GM04503 (cell line): Measurements from ENCODE around the gene HS3ST5.

Experiments used
- DNase-seq: peaks from one replicate; pipeline ENCODE4 v3.0.0-alpha.2; 2012; ENCODE audit warnings: low read depth

HS3ST5 gene, protein sequence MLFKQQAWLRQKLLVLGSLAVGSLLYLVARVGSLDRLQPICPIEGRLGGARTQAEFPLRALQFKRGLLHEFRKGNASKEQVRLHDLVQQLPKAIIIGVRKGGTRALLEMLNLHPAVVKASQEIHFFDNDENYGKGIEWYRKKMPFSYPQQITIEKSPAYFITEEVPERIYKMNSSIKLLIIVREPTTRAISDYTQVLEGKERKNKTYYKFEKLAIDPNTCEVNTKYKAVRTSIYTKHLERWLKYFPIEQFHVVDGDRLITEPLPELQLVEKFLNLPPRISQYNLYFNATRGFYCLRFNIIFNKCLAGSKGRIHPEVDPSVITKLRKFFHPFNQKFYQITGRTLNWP

DNA sequence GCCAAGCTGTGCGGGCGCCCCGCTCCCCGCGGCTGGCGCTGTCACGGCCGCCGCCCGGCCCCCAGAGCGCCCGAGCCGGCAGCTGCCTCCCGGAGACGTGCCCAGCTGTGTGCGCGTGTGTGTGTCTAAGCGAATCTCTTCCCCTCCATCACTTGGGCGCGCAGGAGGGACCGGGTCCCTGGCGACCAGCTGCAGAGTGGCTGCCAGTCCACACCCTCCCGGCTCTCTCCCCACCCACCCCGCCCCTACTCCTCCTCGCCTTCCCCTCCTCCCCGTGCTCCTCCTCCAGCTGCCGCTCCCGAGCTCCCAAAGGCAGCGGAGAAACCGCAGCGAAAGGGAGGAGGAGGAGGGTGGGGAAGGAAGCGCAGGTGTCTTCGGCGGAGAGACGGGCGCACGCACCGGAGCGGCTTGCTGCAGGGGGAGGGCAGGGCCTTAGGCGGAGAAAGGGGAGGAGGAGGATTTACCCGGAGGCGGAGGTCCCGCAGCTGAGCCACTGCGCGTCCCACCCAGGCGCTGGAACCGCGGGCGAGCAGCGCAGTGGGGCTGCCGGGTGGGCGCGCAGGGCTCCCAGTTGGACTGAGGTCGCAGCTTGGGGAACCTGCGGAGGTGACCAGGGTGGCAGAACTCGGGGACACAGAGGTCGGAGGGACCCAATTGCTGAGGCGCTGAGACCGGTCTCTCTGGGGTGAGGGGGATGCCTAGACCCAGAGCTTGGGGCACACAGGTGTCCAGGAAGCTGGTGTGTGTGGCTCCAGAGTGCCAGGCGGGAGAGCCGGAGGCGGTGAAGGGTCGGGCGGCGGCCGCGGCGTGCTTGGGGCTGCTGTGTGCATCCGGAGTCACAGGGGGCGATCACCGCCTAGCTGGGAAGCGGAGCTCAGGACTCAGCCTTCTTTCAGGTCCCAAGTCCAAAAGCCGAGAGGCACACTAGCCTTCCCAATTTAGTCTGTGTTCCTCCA, at the start of gene HS3ST5:
HS3ST5 (minus strand) TSS at position 198 of the 956 bp plus-strand sequence. CDS start 280,178 bp downstream, outside the sequence.
- no peak for DNase-seq

DNA sequence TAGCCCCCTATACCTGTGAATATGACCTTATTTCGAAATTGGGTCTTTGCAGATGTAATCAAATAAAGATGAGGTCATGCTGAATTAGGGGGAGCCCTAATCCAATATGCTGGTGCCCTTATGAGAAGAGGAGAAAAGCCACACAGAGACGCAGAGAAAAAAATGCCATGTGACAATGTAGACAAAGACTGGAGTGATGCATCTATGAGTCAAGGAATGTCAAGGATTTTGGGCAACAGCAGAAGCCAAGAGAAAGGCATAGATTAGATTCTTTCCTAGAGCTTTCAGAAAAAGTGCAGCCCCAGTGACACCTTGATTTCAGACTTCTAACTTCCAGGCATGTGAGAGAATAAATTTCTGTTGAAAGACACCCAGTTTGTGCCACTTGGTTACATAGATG, 47.4 kb upstream of the HS3ST5 start:
- no peak for DNase-seq

DNA sequence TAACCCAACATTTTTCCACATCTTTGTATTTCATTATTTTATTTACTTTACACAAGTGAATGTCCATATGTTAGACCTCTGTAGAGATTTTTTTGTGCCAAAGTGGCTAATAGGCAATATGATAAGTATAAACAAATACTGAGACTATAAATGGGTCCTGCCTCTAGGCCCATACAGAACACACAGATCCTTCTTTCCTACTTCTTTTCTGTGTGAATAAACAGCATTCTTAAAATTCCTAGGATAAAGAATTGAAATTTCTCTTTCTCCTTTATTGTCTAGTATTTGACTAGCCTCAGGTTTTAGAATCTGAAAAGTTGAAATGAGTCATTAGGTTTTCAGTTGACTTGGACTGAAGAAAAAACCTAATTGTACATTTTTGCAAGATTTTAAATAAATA, 46.3 kb upstream of the HS3ST5 start:
- no peak for DNase-seq

DNA sequence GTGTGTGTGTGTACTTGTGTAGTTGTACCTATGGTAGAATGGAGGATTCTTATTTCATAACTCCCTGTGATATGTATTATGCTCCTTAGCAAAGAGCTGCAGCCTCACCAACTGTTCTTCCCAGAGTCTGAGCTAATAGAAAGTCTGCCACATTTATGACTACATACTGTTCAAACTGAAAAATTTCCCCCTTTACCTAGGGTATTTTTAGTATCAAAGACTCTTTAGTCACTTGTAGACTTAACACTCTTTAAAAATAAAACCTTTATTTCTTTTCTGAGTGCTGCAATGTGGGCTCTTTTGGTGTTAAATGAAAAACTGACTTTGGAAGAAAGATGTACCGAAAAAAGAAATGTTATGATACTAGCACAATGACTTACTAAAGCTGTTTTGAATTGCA, 39.6 kb upstream of the HS3ST5 start:
- no peak for DNase-seq

DNA sequence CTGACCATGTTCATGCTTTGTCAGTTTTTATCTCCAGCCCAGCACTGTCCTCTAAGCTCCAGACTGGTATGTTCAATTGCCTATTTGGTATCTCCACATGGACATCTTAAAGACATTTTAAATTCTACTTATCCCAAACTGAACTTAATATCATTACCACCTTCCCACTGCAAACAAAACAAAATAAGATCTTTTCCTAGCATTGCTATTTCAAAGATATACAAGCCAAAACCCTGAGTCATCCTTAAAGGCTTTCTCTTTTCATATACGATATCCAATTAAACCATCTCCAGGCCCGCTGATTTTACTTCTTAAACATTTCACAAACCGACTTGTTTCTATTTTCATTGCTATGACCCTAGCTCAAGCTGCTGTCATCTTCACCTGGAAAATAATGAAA, 35.1 kb upstream of the HS3ST5 start:
- no peak for DNase-seq

DNA sequence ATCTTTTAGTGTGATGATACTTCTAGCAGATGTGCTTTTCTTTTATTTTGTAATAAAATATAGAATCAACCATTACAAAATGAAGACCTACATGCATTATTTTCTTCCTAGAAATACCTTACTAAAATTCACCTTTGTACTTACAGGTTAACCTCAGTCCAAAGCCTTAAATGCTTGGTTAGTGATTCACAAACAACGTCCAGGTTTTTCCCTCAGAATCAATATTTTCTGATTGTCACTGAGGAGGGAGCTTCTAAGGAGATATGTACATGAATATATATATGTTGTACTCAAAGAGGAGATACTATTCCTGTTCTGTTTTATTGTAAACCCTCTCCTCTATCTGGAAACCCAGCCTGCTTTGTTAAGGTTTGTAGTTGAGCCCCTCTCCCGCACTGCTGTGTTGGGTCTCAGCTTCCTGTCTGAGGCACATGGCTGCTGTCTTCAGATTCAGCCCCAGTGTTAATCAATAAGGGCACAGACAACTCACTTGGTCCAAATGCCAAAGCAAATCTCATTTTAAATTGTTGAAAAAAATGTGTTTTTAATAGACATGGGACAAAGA, 33.9 kb upstream of the HS3ST5 start:
- DNase-seq, result no peak

DNA sequence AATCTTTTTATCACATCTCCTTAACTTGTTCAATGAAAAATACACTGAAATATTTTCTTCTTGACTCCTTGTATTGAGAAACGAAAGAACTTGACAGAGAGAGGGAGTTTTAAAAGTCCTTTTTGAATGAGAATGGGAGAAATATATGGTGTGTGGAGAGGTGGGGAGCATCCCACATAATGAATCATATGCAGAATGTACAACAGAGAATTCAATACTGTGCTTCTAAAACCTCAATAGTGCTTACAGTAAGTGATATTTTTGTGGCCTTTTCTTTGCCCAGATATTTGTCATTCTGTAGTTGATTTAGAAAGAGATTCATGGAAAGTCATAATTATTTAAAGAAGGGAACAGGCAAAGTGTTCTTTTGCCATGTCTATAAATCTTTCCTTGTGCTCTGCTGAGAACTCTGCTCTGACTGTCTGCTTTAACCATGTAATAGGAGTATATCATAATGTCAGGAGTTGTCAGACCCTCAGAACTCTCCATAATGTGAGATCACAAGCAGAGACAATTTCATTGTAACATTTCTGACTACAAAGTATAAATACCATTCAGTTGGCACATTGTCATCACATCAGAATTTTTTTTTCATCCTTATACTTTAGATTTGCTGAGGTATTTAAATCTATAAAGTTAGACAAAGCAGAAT, 32.8 kb upstream of the HS3ST5 start:
- no peak for DNase-seq

DNA sequence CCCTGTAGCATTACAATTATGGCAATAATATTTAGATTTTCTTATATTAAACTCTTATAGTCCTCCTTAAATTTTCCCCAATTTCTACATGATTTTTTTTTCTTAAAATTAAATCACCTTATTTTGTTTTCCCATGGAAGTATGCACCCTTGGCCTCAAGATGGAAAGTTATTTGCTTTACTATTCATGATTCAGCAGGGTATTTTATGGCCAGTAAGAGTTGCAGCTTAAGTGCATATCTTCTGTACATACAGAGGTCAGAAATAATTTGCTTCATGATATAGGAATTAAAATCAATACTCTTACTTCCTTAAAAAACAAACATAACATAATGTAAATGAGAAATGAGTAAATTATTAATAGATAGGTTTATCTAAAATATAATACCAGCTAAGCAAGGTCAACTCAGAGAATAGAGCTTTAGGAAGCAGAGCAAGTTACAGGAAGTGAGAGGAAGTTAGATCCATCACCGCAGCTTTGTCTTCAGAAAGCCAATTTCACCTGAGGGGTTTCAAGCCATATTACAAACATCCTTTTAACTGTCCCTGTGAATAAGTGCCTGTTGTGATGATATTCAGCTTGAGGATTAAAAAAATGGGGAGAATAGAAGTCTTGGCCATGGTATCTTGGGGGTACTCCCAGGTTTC, 24.6 kb upstream of the HS3ST5 start:
- DNase-seq, result no peak

DNA sequence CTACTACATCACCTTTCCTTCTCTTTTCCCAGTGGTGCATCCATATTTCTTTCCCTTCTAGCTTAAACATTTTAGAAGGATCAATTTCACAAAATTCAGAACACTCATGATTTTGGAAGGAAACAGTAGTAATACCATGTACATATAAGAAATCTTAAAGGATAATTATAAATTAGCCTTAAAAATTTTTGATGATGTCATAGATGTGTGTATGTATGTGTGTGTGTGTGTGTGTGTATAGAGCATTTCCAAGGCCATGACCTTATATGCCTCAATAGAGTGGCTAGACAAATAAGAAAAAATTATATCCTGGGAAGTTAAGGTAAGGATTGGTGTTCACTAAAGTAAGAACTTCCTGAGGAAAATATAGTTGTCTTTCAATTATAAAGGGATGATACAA, 24.1 kb upstream of the HS3ST5 start:
- DNase-seq, result no peak

DNA sequence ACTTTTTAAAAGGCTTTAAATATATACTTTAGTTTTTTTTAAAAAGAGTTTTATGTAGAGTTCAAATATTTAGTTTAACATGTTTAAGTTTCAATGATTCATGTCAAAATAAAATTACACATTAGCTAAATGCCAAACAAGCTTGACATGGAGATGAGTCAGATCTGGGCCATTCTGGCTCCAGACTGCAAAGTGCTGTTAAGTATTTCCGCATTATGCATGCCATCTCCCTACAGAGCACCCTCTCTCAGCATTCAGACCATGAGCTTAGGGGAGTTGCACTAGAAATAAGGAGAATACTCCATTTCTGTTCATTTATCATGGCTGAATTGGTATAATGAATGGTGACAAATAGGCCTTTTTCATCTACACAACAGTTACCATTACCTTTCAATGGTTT, 21.5 kb upstream of the HS3ST5 start:
- DNase-seq, result no peak

DNA sequence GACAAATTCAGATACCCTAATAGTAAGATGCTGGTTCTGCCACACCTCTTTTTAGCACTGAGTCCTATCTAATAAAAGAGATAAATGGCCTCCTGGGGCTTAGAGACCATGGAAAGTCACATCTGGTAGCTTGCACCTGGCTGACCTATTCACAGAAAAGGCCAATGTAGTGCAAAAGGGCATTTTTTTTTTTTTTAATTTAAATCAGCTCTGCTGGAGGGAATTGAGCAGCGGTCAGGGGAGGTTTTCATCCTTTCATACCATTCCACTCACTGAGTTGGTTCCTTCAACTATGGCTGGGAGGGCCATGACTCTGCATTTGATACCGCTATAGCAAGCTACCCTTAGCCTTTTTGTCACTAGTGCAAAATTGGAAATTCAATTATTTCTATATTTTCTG, 20.1 kb upstream of the HS3ST5 start:
- DNase-seq, result no peak

DNA sequence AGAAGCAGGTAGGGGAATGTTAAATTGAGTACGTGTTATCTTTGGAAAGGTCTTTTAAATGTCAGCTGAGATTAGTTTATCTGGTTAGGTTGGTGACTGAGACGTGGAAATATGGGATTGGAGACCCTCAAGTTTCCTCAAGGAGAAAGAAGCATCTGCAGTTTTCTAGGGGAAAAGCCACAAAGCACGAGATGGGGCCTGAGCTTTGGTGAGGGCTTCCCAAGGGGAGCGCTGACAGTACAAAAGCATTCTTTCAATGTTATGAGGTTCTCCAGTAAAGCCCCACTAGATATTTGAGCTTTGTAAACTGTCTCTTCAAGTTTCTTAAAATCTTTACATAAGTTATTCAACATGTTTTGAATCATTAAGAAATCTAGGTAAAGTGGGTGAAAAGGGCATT, 19.6 kb upstream of the HS3ST5 start:
- DNase-seq, result no peak

DNA sequence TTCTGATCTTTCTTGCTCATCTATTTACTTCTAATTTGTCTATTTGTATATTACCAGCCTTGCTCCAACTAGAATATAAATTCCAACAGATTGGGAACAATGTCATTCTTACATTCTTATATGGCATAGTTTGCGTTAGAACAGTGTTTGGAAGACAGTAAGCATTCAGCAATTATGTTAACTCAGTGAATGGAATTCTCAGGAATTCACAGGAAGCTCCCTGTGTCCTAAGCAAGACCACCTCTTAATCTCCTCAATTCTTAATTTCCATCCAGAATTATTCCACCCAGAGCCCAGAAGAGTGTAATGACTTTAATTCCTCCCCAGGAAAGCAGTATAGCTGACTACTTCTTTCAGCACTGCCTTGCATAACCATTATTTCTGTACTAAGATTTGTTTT, 18.2 kb upstream of the HS3ST5 start:
- DNase-seq, result no peak

DNA sequence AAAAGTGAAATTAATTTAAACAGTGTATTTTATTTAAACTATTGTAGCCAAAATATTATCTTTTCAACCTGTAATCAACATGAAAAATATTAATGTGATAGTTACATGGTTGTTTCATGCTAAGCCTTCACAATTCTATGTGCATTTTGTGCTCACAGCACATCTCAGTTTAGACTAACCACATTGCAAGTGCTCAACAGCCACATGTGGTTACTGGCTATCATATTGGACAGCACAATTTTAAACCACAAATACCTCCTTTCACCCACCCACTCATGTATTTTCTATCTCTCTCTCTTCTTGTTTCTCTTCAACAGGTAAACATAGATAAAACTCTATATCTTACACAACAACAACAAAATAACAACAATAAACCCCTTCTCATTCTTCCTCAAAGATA, 12.5 kb upstream of the HS3ST5 start:
- no peak for DNase-seq

DNA sequence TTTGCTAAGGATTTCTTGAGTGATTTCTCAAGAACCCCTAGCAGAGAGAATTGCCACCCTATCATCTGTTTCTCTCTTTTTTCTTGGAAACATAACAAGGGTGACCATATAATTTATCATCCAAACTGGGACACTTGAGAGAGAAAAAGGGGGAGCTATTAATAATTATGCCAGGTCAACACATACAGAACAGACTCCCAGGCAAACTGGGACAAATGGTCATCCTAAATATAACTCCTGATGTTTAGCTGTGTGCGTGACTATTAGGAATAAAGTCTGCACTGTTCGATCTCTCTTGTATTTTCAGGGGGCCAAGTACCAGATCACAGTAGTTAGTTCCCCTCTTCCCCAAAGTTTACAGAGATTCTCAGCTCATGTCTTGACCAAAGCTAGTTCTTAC, 11.7 kb upstream of the HS3ST5 start:
- no peak for DNase-seq

DNA sequence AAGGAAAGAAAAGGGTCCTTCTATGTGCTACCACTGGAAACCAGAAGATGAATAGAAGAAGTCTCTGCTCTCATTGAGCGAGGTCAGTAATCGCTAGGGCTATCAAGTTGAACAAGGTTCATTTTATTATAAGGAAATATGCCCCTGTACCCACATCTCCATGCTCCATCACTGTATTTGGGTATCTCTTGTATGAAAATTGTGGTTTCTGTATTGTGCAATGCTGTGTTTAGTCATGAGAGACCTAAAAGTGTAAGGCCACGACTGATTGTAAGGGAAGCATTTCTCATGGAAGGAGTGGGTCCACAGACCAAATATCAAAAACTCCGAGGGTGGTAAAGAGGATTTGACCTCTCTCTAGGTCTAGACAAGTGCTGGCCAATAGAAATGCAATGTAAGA, 3.6 kb upstream of the HS3ST5 start:
- no peak for DNase-seq

DNA sequence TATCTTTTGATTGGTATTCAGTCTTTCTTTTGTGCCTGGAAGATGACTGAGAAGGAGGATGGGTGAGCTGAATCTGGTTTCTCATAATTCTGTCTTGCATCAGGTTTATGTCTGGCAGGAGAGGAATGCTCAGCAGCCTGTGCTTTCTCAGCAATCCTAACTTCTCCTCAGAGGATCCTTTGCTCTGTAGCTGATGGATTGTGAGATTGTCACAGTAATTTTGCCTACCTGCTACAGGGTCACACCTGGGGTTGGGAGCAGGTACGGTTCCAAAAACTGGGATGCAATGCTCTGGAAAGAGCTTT, 2.1 kb upstream of the HS3ST5 start:
- no peak for DNase-seq

DNA sequence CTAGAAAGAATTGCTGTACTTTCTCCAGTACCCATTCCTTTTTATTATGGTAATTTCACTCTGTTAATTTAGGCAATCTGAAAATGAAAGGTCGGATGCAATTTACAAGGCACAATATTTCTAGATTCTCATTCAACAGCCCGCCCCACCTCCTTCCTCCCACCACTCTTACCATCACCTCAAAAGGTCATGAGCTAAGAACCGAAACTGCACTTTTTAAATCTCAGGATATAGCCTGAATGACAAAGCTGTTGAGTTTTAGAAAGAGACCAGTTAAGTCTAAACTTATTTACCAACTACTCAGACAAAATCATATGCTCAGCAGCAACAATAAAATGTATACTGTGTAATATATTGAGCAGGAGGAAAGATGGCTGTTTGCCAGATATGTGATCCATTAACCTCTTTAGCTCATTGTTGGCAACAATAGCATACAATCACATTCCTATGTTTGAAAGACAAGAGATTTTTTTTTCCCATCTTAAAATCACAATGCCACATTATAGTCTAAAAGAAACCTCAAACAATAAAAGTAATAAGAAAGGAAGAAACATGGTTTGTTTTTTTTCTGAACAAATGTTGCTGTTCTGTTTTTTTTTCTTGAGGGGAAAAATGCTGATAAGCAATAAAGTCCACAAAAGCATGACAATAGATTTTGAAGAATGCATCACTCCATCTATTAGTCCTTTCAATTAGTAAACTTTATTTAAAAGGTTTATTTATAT, 1.6 kb upstream of the HS3ST5 start:
- no peak for DNase-seq

DNA sequence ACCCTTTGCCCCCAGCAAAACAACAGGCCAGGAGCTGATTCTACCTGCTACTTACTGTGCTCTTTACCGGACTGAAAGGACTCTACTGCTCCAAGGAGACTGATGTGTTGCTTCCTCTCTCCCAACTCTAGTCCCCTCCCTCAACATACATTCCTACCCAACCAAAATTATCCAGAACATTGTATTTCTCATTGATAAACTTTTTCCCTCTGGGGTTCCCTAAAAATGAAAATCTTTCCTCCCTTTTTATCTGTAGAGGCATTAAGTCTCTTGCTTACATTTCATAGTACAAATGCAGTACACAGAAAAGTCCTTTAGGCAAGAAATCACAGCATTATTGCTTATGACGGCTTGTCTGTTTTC, 940 bp upstream of the HS3ST5 start:
- no peak for DNase-seq

DNA sequence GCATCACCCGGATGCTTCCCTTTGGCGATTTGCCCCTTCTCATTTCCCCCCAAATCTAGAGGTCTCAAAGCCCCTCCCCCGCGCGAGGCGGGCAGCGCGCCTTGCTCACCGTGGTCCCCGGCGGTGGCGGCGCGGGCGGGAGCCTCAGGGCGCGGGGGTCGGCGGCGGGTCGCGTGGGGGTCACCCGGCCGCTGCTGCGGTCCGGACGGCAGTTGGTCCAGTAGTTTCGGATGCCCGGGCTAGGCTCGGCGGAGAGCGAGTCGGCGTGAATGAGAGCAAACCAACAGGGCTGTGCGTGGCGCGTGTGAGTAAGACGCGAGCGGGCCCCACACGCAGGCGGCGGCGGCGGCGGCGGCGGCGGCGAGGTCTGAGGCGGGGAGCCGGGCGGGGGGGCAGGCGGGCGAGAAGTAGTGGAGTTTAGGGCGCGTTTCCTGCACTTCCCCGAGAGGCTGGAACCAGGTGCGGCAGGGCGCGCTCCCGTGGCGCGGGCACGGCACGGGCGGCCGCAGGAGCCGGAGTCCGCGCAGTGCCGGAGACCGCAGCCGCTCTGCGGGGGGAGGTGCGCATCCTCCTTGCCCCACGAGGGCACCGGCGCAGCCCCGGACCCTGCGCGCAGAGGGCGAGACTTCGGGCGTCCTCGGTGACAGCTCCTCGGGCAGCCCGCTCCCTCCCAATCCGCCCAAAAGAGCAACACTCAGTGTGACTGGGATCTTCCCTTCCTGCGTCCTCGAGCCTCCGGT, 567 bp downstream of the HS3ST5 start:
- DNase-seq, result no peak

DNA sequence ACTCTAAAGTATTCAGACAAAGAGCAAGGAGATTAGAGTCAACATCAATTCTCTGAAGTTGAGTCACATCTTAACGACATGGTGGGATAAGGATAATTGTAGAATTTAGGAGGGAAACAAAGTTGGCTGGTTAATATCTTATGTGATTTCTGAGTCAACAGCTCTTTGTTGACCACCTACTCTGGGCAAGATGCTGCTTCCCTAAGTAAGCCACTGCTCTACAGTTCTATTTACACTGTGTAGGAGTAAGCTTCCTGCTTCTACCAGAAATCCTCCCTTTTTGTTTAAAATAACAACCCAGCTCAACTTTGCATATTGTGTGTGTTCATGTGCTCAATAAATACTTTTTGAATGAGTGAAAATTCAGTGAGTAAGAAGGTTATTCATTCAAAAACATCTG, 3.1 kb downstream of the HS3ST5 start:
- DNase-seq, result no peak
